Immature natural killer cell (primary cell): ENCODE measurements around the gene ACACB. TPM values are rescaled to one million over a fixed set of nuclear protein-coding genes. Genes with fewer than 3 reads are reported as not detected.

Source experiments
- polyA plus RNA-seq, 3 donors: library from polyadenylated mRNA; unstranded; fragments of 300-500 nt; fragmentation: Illumina TruSeq; gene quantifications; one replicate each; pipeline ENCODE4 v1.2.3, GENCODE V29; 2021

ACACB gene
- polyA plus RNA-seq, 3 donors from 2014 or later = 1.2 to 2.1 TPM; not detected in 1

Other genes starting within 250 kb of the ACACB start
- not detected for gene DAO, start 236.5 kb upstream of the ACACB start, polyA plus RNA-seq
- gene SVOP, start 95.5 kb upstream of the ACACB start, polyA plus RNA-seq = not detected
- gene USP30, start 64.0 kb upstream of the ACACB start, polyA plus RNA-seq = 10 to 100 TPM; 10.2 to 17.5 (median 12.8) TPM
- 10 to 100 TPM in 1 of 3 donors, 1 to 10 TPM in 2; 6.2 to 11.6 (median 9.2) TPM for gene ALKBH2, start 23.1 kb upstream of the ACACB start, polyA plus RNA-seq
- 10 to 100 TPM; 30.2 to 42.3 (median 36.2) TPM for gene UNG, start 19.0 kb upstream of the ACACB start, polyA plus RNA-seq
- not detected for gene FOXN4, start 192.7 kb downstream of the ACACB start, polyA plus RNA-seq
- not detected for gene MYO1H, start 231.3 kb downstream of the ACACB start, polyA plus RNA-seq